Aorta (tissue), 5 donors: Measurements from ENCODE around the gene PAK4. TPM values are rescaled to one million over a fixed set of nuclear protein-coding genes. Genes with fewer than 3 reads are reported as not detected.
"Not testable (repeated sequence)": the region's sequence is repeated elsewhere in the genome, so short reads cannot be mapped to it uniquely, and the experiment has no call there.

Experiments used
- ATAC-seq: fragments of 200-7000 bp; cut with Tn5 transposase; one replicate; pipeline ENCODE4 v1.9.1; 2022; ENCODE audit warnings: moderate library complexity; ENCODE audit not compliant: low FRiP score
- DNase-seq, 2 donors: peaks; one replicate each; pipeline ENCODE4 v3.0.0-alpha.2; 2020
- H3K27ac ChIP-seq, 2 donors: one replicate each; pipeline ENCODE4 v1.5.1; 2013; ENCODE audit warnings: low read length in 2 of 2, mild to moderate bottlenecking in 2 of 2, moderate library complexity in 2 of 2, control low read depth in 1 of 2, inconsistent platforms in 1 of 2, low read depth in 1 of 2
- H3K27me3 ChIP-seq, 2 donors: one replicate each; pipeline ENCODE4 v1.6.1; 2013; ENCODE audit warnings: control low read depth in 1 of 2, low read length in 1 of 2, mild to moderate bottlenecking in 1 of 2, moderate library complexity in 1 of 2; ENCODE audit not compliant: insufficient read depth in 2 of 2, control insufficient read depth in 1 of 2
- H3K36me3 ChIP-seq, 2 donors: one replicate each; pipeline ENCODE4 v1.6.1; 2013; ENCODE audit warnings: control low read depth in 1 of 2, low read length in 1 of 2, mild to moderate bottlenecking in 1 of 2; ENCODE audit not compliant: insufficient read depth in 2 of 2, control insufficient read depth in 1 of 2
- H3K4me1 ChIP-seq, 2 donors: one replicate each; pipeline ENCODE4 v1.6.1; 2013; ENCODE audit warnings: low read length in 2 of 2, control low read depth in 1 of 2, mild to moderate bottlenecking in 1 of 2, moderate library complexity in 1 of 2; ENCODE audit not compliant: insufficient read depth in 2 of 2, control insufficient read depth in 1 of 2
- H3K4me3 ChIP-seq, 2 donors: one replicate each; pipeline ENCODE4 v1.5.1; 2013; ENCODE audit warnings: low read length in 2 of 2, control low read depth in 1 of 2, mild to moderate bottlenecking in 1 of 2
- H3K9me3 ChIP-seq: one replicate; pipeline ENCODE4 v1.6.1; 2013; ENCODE audit warnings: mild to moderate bottlenecking, low read length; ENCODE audit not compliant: control insufficient read depth
- WGBS, 2 donors: extraction: QIAGEN DNeasy Blood & Tissue Kit; methylation state at CpG; one replicate each; pipeline ENCODE4 v1.1.7; 2013; 5-methylcytosine and 5-hydroxymethylcytosine counted together
- intact Hi-C, 2 donors: fragments of 100-400 bp; cut with DNase I; formaldehyde crosslinking; loops; one replicate each; pipeline versions ENCODE4 v1.14.2 to v1.15.0; 2022
- polyA plus RNA-seq, 2 donors: library from polyadenylated mRNA; stranded (reverse); fragments of 200-250 nt; gene quantifications; one replicate each; pipeline ENCODE4 v1.2.3, GENCODE V29; 2013
- total RNA-seq, 2 donors: library from RNA; stranded (reverse); fragmentation: NEBNext Ultra II Directional; extraction: Animal tissue kit (Norgen Biotek cat#: 25700); gene quantifications; one replicate each; pipeline ENCODE4 v1.2.1, GENCODE V29; 2021
- donor health status: healthy with polysubstance abuse.
- donor health status: Bipolar disorder and iron deficiency.
- donor health status: DM: no; HTN: no; CAD: no.
- donor health status: DM: no; HTN: no; CAD: no.
- donor health status: DM: yes; HTN: yes; CAD: no.

Gene PAK4
- total and polyA plus RNA-seq, 4 donors = 8.0 to 22.2 (median 14.2) TPM

DNA sequence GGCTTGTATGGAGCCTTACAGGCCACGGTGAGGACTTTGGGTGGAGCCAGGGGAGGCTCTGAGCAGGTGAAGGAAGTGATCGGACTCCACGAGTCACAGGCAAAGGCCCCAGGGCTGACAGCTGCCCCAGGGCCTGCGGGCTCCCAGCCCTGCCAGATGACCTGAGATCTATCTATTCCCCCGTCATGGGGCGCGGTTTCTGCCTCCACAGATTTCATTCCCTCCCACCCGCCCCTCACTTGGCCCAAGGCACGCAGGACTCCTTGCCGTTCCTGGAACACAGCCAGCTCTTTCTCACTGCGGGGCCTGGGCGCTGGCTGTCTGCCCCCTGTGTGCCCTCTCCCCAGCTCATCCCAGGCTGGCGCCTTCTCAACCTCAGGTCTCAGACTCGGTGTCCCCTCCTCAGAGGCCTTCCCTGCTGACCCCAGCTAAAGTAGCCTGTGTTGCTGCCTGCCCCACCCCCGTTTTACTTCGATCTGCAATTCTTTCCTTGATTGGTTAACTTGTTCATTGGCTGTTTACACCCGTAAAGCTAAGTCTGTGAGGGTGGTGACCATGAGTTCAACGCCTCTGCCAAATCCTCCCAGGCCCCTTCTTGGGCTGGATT is 13.9 kb upstream of the PAK4 start:
- DNase-seq (no peak), ATAC-seq (no peak)
- Histone ChIP-seq H3K4me1 (no peaks in the 10 kb centered on the region), H3K27me3 (no peaks in the 10 kb centered on the region), H3K27ac (no peak overlapping the region), H3K9me3 (no peaks in the 10 kb centered on the region), H3K36me3 (no peaks in the 10 kb centered on the region), H3K4me3 (no peak overlapping the region)
- 33 to 45% methylated on average over 12 to 18 of the region's 18 CpGs for WGBS, 2 donors
- intact Hi-C loops = no loop called here

DNA sequence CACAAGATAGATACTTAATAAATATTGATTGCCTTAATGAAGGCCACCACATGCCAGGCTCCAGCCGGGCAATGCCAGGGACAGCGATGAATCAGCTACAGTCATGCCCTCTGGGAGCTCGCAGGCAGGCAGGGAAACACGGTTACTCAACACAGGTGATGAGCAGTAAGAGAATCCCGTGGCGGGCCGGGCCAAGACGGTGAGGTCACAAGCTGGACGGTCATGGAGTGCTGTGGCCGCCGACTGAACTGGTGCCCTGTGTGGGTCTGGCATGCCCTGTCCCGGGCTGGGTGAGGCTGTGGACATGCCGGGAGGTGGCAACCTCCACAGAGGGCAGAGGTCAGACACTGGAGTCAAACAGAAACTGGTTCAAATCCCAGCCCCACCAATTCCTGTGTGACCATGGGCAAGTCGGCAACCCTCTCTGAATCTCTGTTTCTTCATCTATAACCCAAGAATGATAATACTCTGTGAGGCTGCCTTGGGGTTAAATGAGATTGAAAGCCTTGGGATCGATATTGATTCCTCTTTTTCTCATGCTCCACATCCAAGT is 13.2 kb upstream of the PAK4 start:
- intact Hi-C loops = no loop called here
- ATAC-seq (peak; percentile 48), DNase-seq (no peak)
- no peaks in the 10 kb centered on the region for H3K27me3 ChIP-seq
- WGBS, 2 donors = 83 to 84% methylated on average over 15 of the region's 15 CpGs
- H3K9me3 ChIP-seq = no peaks in the 10 kb centered on the region
- no peaks in the 10 kb centered on the region for H3K4me1 ChIP-seq
- H3K4me3 ChIP-seq = no peak overlapping the region
- no peak overlapping the region for H3K27ac ChIP-seq
- no peaks in the 10 kb centered on the region for H3K36me3 ChIP-seq

DNA sequence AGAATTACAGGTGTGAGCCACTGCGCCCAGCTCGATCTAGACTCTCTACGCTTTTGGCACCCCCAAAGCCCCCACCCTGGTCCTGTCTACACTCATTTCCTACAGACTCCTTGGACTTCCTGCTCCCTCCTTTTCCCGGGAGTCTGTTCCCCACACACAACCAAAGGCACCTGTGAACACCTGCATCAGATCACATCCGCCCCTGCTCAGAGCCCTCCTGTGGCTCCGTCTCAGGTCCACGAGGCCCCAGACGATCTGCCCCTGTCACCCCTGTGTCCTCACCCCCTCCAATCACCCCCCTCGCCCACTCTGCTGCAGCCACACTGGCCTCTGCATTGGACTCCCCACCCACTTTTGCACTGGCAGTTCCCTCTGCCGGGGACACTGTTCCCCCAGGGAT is 12.4 kb upstream of the PAK4 start:
- H3K27me3 ChIP-seq = no peaks in the 10 kb centered on the region
- H3K4me1 ChIP-seq = no peaks in the 10 kb centered on the region
- no peak overlapping the region for H3K27ac ChIP-seq
- no peaks in the 10 kb centered on the region for H3K36me3 ChIP-seq
- DNase-seq = no peak
- no peak overlapping the region for H3K4me3 ChIP-seq
- no peak for ATAC-seq
- no peaks in the 10 kb centered on the region for H3K9me3 ChIP-seq
- intact Hi-C loops = no loop called here
- 74 to 78% methylated on average over 10 of the region's 10 CpGs for WGBS, 2 donors

DNA sequence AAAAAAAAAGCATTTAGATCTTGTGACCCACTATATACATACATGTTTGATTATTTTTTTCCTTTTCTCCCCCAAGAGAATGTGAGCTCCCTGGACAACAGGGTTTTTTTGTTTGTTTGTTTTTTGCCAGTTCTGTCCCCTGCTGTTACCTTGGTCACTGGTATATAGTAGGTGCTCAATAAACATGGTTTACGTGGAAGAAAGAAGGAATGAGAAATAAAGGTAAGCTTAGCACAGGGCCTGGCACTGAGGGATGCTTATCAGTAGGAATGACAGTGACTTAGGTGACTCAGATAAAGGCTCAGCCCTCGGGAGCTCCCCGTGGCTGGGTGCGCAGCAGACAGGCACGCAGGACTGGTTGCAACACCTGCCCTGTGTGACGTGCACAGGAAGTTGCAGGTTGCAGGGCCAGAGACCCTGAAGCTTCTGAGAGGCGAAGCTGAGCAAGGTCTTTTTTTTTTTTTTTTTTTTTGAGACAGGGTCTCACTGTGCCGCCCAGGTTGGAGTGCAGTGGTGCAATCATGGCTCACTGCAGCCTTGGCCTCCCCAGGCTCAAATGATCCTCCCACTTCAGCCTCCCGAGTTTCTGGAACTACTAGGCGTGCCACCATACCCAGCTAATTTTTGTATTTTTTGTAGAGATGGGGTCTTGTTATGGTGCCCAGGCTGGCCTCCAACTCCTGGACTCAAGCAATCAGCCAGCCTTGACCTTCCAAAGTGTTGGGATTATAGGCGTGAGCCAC is 10.3 kb upstream of the PAK4 start:
- WGBS, 2 donors = 85 to 88% methylated on average over 11 of the region's 11 CpGs
- H3K27me3 ChIP-seq = no peaks in the 10 kb centered on the region

DNA sequence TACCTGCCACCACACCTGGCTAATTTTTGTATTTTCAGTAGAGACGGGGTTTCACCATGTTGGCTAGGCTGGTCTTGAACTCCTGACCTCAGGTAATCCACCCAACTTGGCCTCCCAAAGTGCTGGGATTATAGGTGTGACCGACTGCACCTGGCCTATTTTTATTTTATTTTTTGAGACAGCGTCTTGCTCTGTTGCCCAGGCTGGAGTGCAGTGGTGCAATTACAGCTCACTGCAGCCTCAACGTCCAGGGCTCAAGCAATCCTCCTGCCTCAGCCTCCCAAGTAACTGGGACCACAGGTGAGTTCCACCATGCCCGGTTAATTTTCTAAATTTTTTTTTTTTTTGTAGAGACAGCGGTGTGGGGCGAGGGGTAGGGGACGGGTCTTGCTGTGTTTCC is 8.6 kb upstream of the PAK4 start:
- H3K27me3 ChIP-seq, H3K4me3 ChIP-seq, H3K36me3 ChIP-seq, DNase-seq, H3K9me3 ChIP-seq, ATAC-seq, H3K27ac ChIP-seq, intact Hi-C loops, H3K4me1 ChIP-seq: not testable (repeated sequence)
- WGBS, 2 donors = 88 to 90% methylated on average over 8 of the region's 8 CpGs

More for the DNA sequence above, 10.3 kb upstream of the PAK4 start:
- ATAC-seq (no peak), DNase-seq (no peak)
- intact Hi-C loops = no loop called here
- Histone ChIP-seq H3K27ac (no peak overlapping the region), H3K4me3 (no peak overlapping the region), H3K9me3 (no peaks in the 10 kb centered on the region), H3K4me1 (no peaks in the 10 kb centered on the region), H3K36me3 (no peaks in the 10 kb centered on the region)

DNA sequence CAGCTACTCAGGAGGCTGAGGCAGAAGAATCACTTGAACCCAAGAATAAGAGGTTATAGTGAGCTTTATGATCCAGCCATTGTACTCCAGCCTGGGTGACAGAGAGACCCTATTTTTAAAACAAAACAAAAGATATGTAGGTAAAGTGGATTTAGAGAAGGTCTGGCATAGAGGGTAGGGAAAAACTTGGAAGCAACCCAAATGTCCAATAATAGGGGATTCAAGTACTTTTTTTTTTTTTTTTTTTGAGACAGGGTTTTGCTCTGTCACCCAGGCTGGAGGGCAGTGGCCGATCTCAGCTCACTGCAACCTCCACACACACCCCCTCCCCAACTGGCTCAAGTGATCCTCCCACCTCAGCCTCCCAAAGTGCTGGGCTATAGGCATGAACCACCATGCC is 5.8 kb upstream of the PAK4 start:
- Histone ChIP-seq H3K4me1 (no peaks in the 10 kb centered on the region), H3K9me3 (no peaks in the 10 kb centered on the region), H3K36me3 (no peaks in the 10 kb centered on the region), H3K4me3 (no peak overlapping the region), H3K27me3 (no peaks in the 10 kb centered on the region), H3K27ac (no peak overlapping the region)
- ATAC-seq = no peak
- no peak for DNase-seq
- intact Hi-C loops = loop anchor here (2.0 to 5.0 kb wide), 3 partner anchors 67 to 207 kb away; no protein-coding TSS in a partner anchor
- 51 to 82% methylated on average over 1 of the region's 1 CpG for WGBS, 2 donors

DNA sequence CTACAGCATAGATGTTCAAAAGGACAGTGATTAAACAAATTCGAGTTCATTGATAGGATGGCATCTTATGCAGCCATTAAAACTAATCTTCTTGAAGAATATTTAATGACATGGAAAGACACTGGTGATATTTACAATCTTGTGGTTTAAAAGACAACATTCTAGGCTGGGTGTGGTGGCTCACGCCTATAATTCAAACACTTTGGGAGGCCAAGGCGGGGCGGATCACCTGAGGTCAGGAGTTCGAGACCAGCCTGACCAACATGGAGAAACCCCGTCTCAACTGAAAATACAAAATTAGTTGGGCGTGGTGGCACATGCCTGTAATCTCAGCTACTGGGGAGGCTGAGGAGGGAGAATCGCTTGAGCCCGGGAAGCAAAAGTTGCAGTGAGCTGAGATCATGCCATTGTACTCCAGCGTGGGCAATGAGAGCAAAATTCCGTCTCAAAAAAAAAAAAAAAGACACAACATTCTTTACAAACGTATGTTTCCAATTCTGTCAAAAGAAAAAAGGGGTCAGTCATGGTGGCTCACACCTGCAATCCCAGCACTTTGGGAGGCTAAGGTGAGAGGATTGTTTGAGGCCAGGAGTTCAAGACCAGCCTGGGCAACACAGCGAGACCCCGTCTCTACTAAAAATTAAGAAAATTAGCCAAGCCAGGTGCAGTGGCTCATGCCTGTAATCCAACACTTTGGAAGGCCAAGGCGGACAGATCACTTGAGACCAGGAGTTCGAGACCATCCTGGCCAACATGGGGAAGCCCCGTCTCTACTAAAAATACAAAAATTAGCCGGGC is 2.5 kb upstream of the PAK4 start:
- Histone ChIP-seq H3K9me3 (no peaks in the 10 kb centered on the region), H3K27me3 (no peaks in the 10 kb centered on the region), H3K27ac (no peak overlapping the region), H3K36me3 (no peaks in the 10 kb centered on the region), H3K4me3 (no peak overlapping the region), H3K4me1 (no peaks in the 10 kb centered on the region)
- 76 to 78% methylated on average over 18 of the region's 18 CpGs for WGBS, 2 donors
- intact Hi-C loops = loop anchor here (1.0 to 5.0 kb wide), 3 partner anchors 64 to 204 kb away; no protein-coding TSS in a partner anchor
- ATAC-seq (no peak), DNase-seq (no peak)

DNA sequence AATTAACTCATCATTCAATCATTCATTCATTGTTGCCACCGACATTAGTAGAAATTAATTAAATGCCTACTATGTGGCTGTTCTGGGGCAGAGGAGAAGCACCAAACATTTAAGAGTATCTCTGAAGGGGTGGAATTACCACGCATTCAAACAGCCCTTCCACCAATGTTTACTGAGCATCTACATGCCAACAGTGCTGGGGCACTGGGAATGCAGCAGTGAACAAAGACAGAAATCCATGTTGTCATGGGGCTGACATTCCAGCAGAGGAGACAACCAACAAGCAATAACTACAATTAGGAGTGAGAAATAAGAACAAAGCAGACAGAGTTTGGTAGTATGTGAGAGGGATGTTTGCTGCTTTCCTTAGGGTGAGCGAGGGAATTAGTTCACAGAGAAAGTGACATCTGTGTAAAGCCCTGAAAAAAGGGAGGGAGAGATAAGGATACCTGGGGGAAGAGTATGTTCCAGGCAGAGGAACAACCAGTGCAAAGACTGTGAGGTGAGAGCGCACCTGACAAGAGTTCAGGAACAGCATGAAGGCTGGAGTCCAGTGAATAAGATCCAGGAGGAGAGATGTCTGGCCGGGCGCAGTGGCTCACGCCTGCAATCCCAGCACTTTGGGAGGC is 1.3 kb upstream of the PAK4 start:
- Histone ChIP-seq H3K27ac (no peak overlapping the region), H3K4me3 (no peak overlapping the region), H3K9me3 (no peaks in the 10 kb centered on the region), H3K36me3 (no peaks in the 10 kb centered on the region), H3K4me1 (no peaks in the 10 kb centered on the region), H3K27me3 (no peaks in the 10 kb centered on the region)
- ATAC-seq = no peak
- intact Hi-C loops = loop anchor here in 1 of 2 donors (5.0 kb wide), 2 partner anchors 63 to 203 kb away; no protein-coding TSS in a partner anchor
- 74 to 80% methylated on average over 7 of the region's 7 CpGs for WGBS, 2 donors
- no peak for DNase-seq
